Right atrium auricular region (tissue), 2 donors: ENCODE measurements around the gene DPP6. TPM values are rescaled to one million over a fixed set of nuclear protein-coding genes. Genes with fewer than 3 reads are reported as not detected.

Source experiments
- DNase-seq: peaks from one replicate; pipeline ENCODE4 v3.0.0-alpha.2; 2019; ENCODE audit warnings: low spot score
- H3K27ac ChIP-seq, 2 donors: fragments of 200-600 bp; sonication (generic); 1 replicate in 1 of 2; 2 replicates in 1 of 2; pipeline ENCODE4 v1.5.1; 2016 to 2019
- H3K27me3 ChIP-seq, 2 donors: fragments of 200-600 bp; sonication (generic); one replicate each; pipeline versions ENCODE4 v1.5.1 to v1.6.0; 2017 to 2019
- H3K36me3 ChIP-seq: fragments of 200-600 bp; sonication (generic); one replicate; pipeline ENCODE4 v1.5.1; 2016
- H3K4me1 ChIP-seq, 2 donors: fragments of 200-600 bp; sonication (generic); one replicate each; pipeline versions ENCODE4 v1.5.1 to v1.6.0; 2017 to 2019
- H3K4me3 ChIP-seq, 2 donors: fragments of 200-600 bp; sonication (generic); 1 replicate in 1 of 2; 2 replicates in 1 of 2; pipeline ENCODE4 v1.5.1; 2017 to 2019; ENCODE audit warnings: mild to moderate bottlenecking in 1 of 2, moderate library complexity in 1 of 2
- H3K9me3 ChIP-seq, 2 donors: fragments of 200-600 bp; sonication (generic); one replicate each; pipeline ENCODE4 v1.5.1; 2019
- CTCF ChIP-seq, 2 donors: fragments of 200-600 bp; sonication (generic); IDR thresholded peaks; one replicate each; pipeline ENCODE4 v1.5.1; 2019; ENCODE audit warnings: antibody characterized with exemption in 2 of 2
- total RNA-seq, 2 donors: library from RNA; depleted of rRNA; stranded (reverse); fragments of >200 nt; gene quantifications; one replicate each; pipeline ENCODE4 v1.1.0, GENCODE V29; 2016

Gene DPP6
- total RNA-seq, 2 donors from 2014 or later = 0.35 to 0.85 TPM

DNA sequence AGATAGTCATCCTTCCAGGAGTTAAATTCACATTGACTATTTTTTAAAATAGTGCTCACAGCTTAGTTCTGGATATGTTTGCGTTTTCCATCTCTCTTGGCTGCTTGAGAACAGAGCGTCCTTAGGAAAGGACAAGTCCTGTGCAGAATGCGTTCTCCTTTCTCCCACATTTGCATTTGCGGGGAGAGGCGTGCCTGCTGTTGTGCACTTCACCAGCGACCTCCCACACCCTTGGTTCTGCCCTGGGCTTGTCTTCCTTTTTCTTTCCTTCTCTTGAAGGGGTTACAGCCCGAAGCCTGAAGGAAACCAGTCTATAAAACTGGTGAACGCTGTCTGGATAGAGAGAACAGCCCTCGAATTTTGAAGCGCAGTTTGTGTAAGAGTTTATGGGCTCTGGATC is 367.1 kb downstream of the DPP6 start:
- Histone ChIP-seq H3K4me1 (no peaks in the 10 kb centered on the region), H3K27me3 (no peaks in the 10 kb centered on the region), H3K4me3 (no peak overlapping the region), H3K9me3 (no peaks in the 10 kb centered on the region), H3K27ac (no peak overlapping the region), H3K36me3 (no peaks in the 10 kb centered on the region)
- no peak for TF ChIP-seq CTCF (IDR thresholded peaks at IDR 0.05)
- no peak for DNase-seq

DNA sequence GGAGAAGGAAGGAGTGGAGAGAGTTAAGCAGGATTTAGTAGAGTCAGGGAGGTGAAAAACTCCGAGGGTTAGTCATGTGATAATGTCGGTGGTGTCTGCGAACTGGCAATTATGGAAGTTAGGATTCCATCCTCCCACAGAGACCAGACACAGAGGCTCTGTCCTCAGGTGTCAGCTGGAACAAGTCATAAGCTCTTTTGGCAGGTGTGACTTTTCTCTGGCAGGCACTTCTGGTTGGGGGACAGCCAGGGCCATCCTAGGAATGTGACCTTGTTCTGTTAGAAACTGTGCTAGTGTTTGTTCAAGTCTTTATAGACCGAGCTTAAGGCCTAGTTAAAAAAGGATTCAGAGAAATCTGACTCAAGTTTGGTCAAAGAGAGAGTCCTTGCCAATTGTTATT is 371.0 kb downstream of the DPP6 start:
- no peak for DNase-seq
- Histone ChIP-seq H3K27ac (no peak overlapping the region), H3K4me3 (no peak overlapping the region), H3K4me1 (no peaks in the 10 kb centered on the region), H3K9me3 (no peaks in the 10 kb centered on the region), H3K36me3 (no peaks in the 10 kb centered on the region), H3K27me3 (no peaks in the 10 kb centered on the region)
- TF ChIP-seq CTCF (IDR thresholded peaks at IDR 0.05) = no peak

DNA sequence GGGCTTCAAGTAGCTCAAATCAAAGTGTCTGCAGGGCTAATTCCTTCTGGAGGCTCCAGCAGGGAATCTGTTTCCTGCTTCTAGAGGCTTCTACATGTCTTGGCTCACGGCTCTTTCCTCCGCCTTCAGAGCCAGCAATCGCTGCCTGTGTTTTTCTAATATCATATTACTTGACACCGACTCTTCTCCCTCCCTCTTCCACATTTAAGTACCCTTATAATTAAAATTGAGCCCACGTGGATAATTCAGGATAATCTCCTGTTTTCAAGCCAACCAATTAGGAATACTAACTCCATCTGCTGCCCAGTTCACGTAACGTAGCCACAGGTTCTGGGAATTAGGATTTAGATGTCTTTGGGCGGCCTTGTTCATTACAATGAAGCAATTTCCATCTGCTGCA is 372.2 kb downstream of the DPP6 start:
- H3K27me3 ChIP-seq = no peaks in the 10 kb centered on the region
- H3K36me3 ChIP-seq = no peaks in the 10 kb centered on the region
- H3K27ac ChIP-seq = no peak overlapping the region
- DNase-seq = no peak
- H3K9me3 ChIP-seq = no peaks in the 10 kb centered on the region
- no peak for TF ChIP-seq CTCF (IDR thresholded peaks at IDR 0.05)
- H3K4me1 ChIP-seq = no peaks in the 10 kb centered on the region
- no peak overlapping the region for H3K4me3 ChIP-seq

DNA sequence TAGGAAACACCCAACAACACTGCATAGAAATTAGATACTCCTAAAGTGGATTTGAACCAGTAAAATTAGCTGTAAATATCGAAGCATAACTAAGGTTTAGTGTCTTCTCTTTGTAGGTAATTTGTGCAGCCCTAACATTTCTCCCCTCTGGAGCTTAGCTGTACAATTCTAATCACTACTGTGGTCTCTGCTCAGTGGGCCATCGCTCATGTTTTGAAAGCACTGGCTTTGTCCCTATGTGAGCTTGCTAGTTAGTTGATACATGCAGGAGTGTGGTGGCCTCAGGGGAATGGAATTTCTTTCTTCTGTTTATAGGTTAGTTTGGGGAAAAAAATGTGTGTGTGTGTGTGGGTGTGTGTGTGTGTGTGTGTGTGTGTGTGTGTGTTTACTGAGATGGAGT is 373.1 kb downstream of the DPP6 start:
- H3K27ac ChIP-seq = no peak overlapping the region
- H3K9me3 ChIP-seq = no peaks in the 10 kb centered on the region
- no peaks in the 10 kb centered on the region for H3K4me1 ChIP-seq
- DNase-seq = no peak
- no peaks in the 10 kb centered on the region for H3K36me3 ChIP-seq
- H3K4me3 ChIP-seq = no peak overlapping the region
- TF ChIP-seq CTCF (IDR thresholded peaks at IDR 0.05) = no peak
- no peaks in the 10 kb centered on the region for H3K27me3 ChIP-seq

- DNase-seq = no peak
- no peaks in the 10 kb centered on the region for H3K36me3 ChIP-seq
- H3K27ac ChIP-seq = no peak overlapping the region
- no peaks in the 10 kb centered on the region for H3K27me3 ChIP-seq
- TF ChIP-seq CTCF (IDR thresholded peaks at IDR 0.05) = no peak
- H3K4me1 ChIP-seq = no peaks in the 10 kb centered on the region
- H3K4me3 ChIP-seq = no peak overlapping the region
- H3K9me3 ChIP-seq = no peaks in the 10 kb centered on the region
Measured at GRCh38 chr7:154426778-154427177, 374.6 kb downstream of the DPP6 start.

DNA sequence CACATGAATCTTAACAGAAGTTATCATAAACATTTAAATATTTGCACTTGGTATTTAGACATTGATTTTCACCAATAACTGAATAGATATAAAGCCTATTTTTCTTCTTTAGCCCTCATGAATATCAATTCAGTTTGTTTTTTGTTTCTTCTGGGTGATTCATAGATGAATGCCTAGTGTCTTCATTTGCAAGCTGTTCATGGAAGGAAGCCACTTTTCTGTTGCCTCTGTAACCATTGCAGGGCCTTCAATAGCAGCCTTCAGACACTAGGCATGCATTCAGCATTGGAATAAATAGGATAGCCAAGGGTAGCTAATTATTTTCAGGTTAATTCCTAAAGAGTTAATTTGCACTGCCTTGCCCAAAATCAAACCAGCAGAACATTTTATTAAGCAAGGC is 375.3 kb downstream of the DPP6 start:
- Histone ChIP-seq H3K27ac (no peak overlapping the region), H3K36me3 (no peaks in the 10 kb centered on the region), H3K9me3 (no peaks in the 10 kb centered on the region), H3K27me3 (no peaks in the 10 kb centered on the region), H3K4me3 (no peak overlapping the region), H3K4me1 (no peaks in the 10 kb centered on the region)
- TF ChIP-seq CTCF (IDR thresholded peaks at IDR 0.05) = no peak
- no peak for DNase-seq
